ENCODE data around the gene ATP5MG.
"Not testable (repeated sequence)": the region's sequence is repeated elsewhere in the genome, so short reads cannot be mapped to it uniquely, and the experiment has no call there.

The ATP5MG gene

DNA sequence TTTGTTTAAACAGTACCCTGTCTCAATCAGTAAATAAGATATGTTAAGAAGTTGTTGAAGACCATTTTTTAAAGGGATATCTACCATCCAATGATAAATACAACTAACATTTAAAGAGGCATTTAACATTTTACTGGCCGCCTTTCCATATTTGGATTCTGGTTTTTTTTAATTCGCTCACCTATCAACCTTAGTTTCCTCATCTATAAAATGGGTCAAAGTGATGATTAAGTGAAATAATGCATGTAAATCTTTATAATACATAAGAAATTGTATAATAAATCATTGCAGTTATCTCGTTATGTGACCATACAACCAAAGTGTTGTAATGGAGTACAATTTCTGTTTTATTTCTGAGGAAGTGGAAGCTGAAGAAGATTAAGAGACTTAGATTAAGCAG is 17.7 kb upstream of the ATP5MG start:
- TF ChIP-seq POLR2A (IDR thresholded peaks at IDR 0.05; ENCODE audit: low read depth, low read length) = no peak
- DNase-seq (ENCODE audit: insufficient read length, low spot score) = no peak
- no peak for FAIRE-seq

DNA sequence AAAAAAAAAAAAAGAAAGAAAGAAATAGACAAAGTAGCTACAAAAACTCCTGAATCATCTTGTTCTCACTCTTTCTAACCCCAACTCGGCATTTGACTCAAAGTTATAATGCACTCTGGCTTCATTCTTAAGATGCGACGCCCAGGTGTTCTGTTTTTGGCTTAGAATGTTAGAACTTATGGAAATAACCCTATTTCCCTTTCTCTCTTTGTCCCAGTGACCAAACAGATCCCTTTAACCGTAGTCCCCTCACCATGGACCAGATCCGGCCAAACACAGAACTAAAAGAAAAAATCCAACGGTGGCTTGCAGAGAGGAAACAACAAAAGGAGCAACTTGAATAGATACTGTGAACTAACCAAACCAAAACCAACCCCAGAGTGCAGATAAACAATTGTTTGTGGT is 5.3 kb upstream of the ATP5MG start:
- no peak for TF ChIP-seq POLR2A (IDR thresholded peaks at IDR 0.05; ENCODE audit: low read depth, low read length)
- FAIRE-seq (no peak), DNase-seq (ENCODE audit: insufficient read length, low spot score) (no peak)

DNA sequence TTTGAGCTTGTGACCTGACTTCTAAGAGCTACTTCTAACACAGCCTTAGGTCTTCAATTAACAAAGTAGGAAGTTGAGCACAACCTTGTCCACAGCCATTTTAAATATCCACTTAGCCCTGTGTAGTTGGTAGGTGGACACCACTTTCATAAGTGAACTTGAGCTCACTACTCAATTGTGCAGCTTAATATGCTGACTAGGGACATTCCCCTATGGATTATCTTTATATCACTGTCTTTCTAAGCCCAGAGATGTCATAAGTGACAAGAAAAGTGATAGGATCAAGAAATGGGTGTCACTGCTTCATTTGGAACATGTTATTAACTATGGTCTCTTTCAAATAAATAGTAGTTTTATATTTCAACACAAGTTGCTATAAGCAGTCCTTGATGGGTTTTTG is 4.0 kb upstream of the ATP5MG start:
- no peak for FAIRE-seq
- DNase-seq (ENCODE audit: insufficient read length, low spot score) = no peak
- TF ChIP-seq POLR2A (IDR thresholded peaks at IDR 0.05; ENCODE audit: low read depth, low read length) = no peak

DNA sequence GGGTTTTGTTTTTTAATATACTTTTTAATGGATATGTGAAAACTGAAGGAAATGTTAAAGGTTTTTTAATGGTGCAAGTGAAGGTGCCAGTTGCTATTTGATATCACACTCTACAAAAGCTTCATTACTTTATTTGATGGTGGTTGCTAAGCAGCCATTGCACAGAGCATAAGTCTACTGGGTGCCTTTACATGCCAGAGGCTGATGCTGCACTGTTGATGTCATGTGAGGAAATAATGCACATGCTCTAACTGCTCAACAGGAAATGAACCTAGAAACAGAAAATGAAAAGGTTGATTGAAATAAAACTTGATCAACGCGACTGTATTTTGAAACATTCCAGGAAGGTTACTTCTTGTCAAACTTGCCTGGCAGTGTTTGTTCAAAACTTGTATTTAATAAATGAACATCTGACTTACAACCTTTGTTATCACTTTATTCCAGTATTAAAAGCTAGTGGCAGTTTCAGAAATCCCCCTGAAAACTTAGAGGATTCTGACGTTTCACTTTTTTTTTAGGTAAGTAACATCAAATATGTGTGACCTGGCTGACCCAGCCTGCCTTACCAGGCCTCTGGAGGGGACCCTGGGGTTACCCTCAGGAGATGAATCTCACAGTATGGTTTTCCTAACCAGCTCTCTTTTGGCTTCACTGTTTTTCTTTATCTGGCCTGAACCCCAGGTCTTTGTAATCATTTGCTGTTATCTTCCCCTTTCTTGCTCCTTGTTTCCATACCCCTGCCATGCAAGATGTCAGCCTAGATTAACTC is 2.4 kb upstream of the ATP5MG start:
- DNase-seq (ENCODE audit: insufficient read length, low spot score) (no peak), FAIRE-seq (no peak)
- no peak for TF ChIP-seq POLR2A (IDR thresholded peaks at IDR 0.05; ENCODE audit: low read depth, low read length)

DNA sequence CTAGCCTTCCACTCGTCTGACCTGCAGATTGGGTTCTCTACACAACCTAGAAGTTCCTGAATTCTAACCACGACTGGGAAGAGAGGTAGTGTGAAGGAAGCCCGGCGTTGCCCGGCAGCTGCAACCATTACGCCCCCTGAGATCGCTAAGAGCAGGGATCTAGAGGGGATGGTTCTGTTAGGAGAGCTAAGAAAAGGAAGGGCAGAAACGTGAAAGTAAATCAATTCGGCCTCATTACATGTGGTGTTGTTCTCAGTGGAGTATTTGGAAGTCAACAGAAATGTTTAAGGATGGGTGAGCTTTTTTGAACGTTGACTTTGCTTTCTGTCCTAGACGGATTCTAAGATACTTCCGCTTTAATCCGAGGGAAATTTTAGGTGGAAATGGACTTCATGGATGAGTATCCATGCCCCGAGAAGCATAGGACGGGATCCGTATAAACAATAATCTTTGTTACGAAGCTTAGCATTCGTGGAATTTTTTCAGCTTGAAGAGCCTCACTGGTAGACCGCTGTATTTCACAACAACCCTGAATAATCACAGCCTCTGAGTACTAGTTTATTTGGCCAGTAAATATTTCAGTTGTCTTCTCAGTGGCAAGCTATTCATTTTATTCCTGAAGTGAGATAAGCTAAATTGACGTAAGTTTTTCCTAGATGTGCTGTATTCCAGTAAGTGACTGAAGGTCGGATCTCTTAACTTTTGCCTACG is 629 bp downstream of the ATP5MG start:
- FAIRE-seq (no peak), DNase-seq (ENCODE audit: insufficient read length, low spot score) (no peak)
- no peak for TF ChIP-seq POLR2A (IDR thresholded peaks at IDR 0.05; ENCODE audit: low read depth, low read length)

DNA sequence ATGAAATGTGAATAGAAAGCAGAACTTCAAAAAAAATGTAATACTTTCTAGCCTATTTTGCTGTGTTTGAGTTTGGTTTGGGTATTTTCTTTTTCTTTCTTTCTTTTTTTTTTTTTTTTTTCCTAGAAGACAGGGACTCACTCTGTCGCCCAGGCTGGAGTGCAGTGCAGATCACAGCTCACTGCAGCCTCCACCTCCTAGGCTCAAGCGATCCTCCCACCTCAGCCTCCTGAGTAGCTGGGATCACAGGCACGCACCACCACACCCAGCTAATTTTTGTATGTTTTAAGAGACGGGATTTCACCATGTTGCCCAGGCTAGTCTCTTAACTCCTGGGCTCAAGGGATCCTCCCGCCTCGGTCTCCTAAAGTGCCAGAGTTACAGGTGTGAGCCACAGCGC is 1.2 kb downstream of the ATP5MG start:
- not testable (repeated sequence) for FAIRE-seq; DNase-seq (ENCODE audit: insufficient read length, low spot score)

DNA sequence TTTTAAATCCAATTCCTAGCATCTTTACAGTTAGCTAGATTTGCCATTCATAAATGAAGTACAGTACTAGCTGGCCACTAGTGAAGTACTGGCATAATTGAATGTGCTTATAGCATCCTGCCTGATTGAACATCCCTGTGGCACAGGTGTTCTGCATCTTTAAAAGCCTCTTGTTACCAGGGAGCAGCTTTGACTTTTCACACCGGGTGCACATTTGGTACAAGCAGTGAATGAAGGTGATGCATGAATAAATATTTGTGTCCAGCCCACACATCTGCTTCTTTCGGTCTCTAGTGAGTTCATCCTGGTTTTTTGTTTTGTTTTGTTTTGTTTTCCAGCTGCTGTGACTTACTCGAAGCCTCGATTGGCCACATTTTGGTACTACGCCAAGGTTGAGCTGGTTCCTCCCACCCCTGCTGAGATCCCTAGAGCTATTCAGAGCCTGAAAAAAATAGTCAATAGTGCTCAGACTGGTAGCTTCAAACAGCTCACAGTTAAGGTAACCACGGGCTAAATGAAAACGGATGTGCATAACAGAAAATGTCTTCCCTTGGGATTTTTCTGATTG is 5.3 kb downstream of the ATP5MG start:
- FAIRE-seq = peak; percentile 41
- DNase-seq (ENCODE audit: insufficient read length, low spot score) = no peak
- no peak for TF ChIP-seq POLR2A (IDR thresholded peaks at IDR 0.05; ENCODE audit: low read depth, low read length)

DNA sequence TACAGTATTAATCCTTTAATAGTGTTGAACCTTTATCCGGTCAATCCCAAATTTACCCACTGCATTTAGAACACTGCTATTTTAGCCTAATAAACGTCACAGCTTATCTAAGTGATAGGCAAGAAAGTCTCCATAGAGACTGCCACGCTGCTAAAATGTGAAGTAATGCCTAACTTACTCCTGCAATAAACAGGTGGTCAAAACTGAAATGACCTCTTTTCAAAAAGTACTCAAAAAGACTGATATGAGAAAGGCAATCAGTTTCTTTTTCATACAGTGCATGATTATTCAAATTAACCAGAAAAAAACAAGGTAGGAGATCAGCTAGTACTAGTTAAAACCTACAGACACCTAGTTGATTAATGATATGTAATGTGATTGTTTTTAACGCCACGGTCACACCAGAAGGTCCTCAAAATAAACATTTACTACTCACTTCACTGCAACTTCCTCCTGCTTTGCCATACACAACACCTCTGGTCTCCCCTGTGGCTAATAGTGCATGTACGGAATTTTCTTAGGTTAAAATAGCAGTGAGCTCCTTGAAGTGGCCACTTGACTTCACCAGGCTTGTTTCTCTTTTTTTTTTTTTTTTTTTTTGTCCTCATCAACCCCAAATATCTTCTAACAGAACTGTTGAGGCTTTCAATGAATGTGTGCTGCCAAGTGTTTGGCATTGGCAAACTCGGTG is 8.8 kb downstream of the ATP5MG start:
- FAIRE-seq (no peak), DNase-seq (ENCODE audit: insufficient read length, low spot score) (no peak)
- no peak for TF ChIP-seq POLR2A (IDR thresholded peaks at IDR 0.05; ENCODE audit: low read depth, low read length)

DNA sequence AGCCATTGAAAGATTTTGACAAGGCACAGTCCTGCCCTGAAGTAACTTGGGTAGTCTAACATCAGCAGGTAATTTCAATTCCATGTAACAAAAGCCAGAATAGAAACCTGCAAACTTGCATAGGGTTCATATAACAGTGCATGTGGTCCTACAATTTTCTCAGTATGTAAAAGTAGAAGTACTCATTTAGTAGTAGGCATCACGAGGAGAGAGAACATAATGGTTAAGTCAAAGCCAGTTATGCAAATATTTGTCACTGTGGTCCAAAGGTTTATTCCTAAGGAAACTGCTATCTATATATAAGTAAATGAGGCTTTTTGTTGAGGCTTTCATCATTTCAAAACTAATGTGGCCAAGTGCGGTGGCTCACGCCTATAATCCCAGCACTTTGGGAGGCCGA is 10.1 kb downstream of the ATP5MG start:
- no peak for TF ChIP-seq POLR2A (IDR thresholded peaks at IDR 0.05; ENCODE audit: low read depth, low read length)
- no peak for FAIRE-seq
- DNase-seq (ENCODE audit: insufficient read length, low spot score) = no peak

DNA sequence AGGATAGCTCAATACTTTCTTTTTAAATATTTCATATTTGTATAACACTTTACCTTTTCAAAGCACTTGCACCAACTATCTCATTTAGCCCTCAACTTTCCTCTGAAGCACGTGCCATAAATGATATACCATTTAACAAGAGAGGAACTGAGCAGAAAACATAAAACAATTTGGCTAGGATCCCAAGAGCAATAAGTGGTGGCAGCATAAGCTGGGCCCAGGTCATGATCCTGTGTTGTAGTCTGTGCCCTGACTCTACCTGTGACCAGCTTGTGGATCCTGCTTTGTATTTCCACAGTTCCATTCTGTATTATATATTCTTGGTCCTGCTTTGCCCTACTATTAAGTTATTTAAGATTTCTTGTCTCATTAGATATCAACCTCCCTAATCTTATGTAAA is 11.5 kb downstream of the ATP5MG start:
- FAIRE-seq = no peak
- TF ChIP-seq POLR2A (IDR thresholded peaks at IDR 0.05; ENCODE audit: low read depth, low read length) = no peak
- no peak for DNase-seq (ENCODE audit: insufficient read length, low spot score)

DNA sequence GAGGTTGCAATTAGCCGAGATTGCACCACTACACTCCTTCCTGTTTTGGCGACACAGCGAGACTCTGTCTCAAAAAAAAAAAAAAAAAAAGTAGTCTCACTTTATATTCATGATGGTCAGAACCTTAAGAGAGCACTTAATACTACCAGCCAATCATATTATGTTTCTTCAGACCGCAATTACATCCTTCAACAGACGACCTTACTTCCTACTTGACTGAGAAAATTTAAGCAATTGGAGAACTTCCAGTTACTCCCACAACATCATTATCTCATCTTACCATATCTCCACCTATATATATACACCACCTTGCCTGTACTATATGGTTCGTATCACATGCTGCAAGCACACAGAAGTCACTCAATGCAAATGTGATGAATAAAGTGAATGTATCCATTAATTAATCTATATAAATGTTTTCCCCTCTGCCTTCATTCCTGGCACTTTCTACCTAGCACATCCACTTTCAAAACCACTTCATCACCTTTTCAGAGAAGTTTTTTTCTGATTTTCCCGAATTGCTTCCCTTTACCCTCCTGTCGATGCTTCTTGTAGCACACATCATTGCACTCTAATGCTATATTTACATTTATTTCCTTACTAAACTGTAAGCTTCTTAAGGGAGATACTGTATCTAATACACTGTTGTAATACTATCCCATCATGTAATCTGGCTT is 13.8 kb downstream of the ATP5MG start:
- DNase-seq (ENCODE audit: insufficient read length, low spot score) (no peak), FAIRE-seq (no peak)
- TF ChIP-seq POLR2A (IDR thresholded peaks at IDR 0.05; ENCODE audit: low read depth, low read length) = no peak

DNA sequence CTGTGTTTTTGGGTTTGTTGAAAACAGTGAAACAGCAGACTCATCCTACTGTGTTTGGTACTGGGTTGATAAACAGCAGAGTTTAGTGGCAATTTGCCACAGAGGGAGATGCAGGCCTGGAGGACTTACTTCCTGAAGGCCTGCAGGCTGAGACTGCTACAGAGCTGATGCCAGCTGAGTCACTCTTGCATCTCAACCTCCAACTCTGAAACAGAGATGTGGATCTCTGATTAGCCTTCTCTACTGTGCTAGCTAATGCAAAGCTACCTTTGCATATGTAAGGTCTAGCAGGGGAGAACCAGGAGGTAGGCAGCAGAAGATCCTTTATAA is 14.3 kb downstream of the ATP5MG start:
- no peak for DNase-seq (ENCODE audit: insufficient read length, low spot score)
- FAIRE-seq = peak; percentile 98
- no peak for TF ChIP-seq POLR2A (IDR thresholded peaks at IDR 0.05; ENCODE audit: low read depth, low read length)

DNA sequence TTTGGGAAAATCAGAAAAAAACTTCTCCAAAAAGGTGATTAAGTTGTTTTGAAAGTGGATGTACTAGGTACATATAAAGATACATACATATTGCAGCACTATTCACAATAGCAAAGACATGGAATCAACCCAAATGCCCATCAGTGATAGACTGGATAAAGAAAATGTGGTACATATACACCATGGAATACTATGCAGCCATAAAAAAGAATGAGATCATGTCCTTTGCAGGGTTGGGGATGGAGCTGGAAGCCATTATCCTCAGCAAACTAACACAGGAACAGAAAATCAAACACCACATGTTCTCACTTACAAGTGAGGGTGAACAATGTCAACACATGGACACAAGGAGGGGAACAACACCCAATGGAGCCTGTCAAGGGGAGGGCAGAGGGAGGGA is 15.5 kb downstream of the ATP5MG start:
- DNase-seq (ENCODE audit: insufficient read length, low spot score); FAIRE-seq: not testable (repeated sequence)

DNA sequence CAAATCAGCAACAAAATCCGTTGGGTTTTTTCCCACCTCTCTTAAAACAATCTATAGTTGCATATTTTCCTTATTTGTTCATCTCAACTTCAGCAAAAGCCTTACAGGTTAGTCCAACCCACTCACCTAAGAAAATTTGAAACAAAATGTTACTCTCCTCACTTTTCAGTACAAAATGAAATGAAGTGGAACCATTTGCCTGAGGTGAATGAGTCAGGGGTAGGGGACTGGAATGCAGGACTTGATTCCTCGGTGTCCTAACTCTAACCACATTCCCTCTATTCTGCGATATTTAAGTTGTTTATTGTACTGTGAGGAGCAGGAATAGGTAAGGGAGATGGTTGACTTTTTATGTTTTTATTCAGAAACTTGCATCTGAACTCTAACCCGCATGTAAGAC is 16.4 kb downstream of the ATP5MG start:
- FAIRE-seq = no peak
- TF ChIP-seq POLR2A (IDR thresholded peaks at IDR 0.05; ENCODE audit: low read depth, low read length) = no peak
- no peak for DNase-seq (ENCODE audit: insufficient read length, low spot score)

All from H54 (cell line).